ENCODE data around the gene EPS15. TPM values are rescaled to one million over a fixed set of nuclear protein-coding genes. Genes with fewer than 3 reads are reported as not detected.

Gene EPS15
- total RNA-seq, 1 donor, result 82.2 TPM

DNA sequence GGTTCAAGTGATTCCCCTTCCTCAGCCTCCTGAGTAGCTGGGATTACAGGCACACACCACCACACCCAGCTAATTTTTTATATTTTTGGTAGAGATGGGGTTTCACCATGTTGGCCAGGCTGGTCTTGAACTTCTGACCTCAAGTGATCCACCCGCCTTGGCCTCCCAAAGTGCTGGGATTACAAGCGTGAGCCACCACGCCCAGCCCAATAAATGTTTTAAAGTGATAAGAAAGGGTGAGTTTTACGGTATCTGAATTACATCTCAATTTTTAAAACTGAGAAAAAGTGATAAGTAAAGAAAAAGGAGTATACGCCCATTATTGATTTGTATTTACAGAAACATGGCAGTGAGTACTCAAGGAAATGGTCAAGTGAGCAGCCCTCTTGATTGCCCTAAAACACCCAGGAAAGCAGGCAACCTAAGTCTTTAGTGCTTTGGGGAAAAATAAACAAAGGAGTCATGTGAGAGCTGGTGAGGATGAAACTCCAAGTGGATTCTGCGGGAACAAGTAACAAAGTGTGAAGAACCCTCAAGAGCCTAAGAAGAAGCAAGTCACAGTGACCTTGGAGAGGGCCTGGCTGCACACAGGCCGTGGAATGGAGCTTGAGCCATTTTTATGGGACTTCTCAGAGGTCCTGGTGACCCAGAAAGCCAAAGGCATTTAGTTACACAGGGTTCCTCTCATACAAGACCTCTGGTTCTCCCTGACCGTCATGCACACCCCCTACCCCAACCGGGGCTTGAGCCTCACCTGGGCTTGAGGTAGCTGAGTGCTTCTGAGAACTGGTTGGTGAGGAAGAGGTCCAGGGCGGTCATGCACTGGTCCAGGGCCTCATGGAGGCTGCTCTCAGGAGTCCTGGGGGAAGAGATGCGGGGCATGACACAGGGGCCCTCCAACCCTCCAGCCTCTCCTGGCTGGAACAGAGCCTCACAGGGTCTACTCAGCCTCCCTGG lies 197.8 kb downstream of the EPS15 start:
- DNase-seq (ENCODE audit: insufficient read length, low spot score, missing footprints), result no peak
- TF ChIP-seq, protein P1, sequence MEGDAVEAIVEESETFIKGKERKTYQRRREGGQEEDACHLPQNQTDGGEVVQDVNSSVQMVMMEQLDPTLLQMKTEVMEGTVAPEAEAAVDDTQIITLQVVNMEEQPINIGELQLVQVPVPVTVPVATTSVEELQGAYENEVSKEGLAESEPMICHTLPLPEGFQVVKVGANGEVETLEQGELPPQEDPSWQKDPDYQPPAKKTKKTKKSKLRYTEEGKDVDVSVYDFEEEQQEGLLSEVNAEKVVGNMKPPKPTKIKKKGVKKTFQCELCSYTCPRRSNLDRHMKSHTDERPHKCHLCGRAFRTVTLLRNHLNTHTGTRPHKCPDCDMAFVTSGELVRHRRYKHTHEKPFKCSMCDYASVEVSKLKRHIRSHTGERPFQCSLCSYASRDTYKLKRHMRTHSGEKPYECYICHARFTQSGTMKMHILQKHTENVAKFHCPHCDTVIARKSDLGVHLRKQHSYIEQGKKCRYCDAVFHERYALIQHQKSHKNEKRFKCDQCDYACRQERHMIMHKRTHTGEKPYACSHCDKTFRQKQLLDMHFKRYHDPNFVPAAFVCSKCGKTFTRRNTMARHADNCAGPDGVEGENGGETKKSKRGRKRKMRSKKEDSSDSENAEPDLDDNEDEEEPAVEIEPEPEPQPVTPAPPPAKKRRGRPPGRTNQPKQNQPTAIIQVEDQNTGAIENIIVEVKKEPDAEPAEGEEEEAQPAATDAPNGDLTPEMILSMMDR (IDR thresholded peaks at IDR 0.05; ENCODE audit: extremely low read depth, low read depth, low read length), result no peak

DNA sequence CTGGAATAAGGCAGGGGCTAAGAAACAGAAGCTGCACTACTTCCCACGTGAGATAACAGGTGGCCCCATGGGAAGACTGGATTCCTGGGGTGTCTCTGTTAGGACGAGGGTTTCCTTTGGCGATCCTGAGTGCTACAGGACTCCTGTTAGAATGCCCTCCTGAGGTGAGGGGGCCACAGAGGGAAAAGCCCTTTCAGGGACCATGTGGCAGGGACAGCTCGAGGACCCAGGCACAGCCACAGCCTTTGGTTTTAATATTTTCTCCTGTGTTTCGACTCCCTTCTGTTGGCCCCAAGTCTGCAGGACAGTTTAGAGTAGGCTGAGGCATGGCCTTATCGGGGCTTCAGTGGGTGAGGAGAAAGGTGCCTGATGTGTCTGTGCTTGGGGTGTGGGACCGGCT lies 201.3 kb downstream of the EPS15 start:
- H3K27ac ChIP-seq (ENCODE audit: low read depth, low read length), result no peak overlapping the region
- H2AFZ ChIP-seq (ENCODE audit: low read length), result no peak overlapping the region
- peaks cover 14% of the 10 kb centered on the region for H3K4me1 ChIP-seq (ENCODE audit: insufficient read depth, low read length)
- H3K9me3 ChIP-seq (ENCODE audit: low read depth, low read length), result no peaks in the 10 kb centered on the region
- no peaks in the 10 kb centered on the region for H3K79me2 ChIP-seq (ENCODE audit: insufficient read depth, low read length)
- TF ChIP-seq, protein P1 (IDR thresholded peaks at IDR 0.05; ENCODE audit: extremely low read depth, low read depth, low read length), result no peak
- DNase-seq (ENCODE audit: insufficient read length, low spot score, missing footprints), result peak; percentile 11
- no peaks in the 10 kb centered on the region for H3K36me3 ChIP-seq (ENCODE audit: insufficient read depth, low read length)
- H4K20me1 ChIP-seq (ENCODE audit: insufficient read depth, low read length), result no peaks in the 10 kb centered on the region
- no peak overlapping the region for H3K4me2 ChIP-seq (ENCODE audit: insufficient read depth, low read length)
- H3K27me3 ChIP-seq (ENCODE audit: insufficient read depth, low read length), result no peaks in the 10 kb centered on the region
- H3K4me3 ChIP-seq (ENCODE audit: insufficient read depth, low read length), result no peak overlapping the region

More for the DNA sequence above, 197.8 kb downstream of the EPS15 start:
- Histone ChIP-seq H3K27ac (ENCODE audit: low read depth, low read length) (no peak overlapping the region), H3K4me2 (ENCODE audit: insufficient read depth, low read length) (no peak overlapping the region), H3K4me1 (ENCODE audit: insufficient read depth, low read length) (no peaks in the 10 kb centered on the region), H4K20me1 (ENCODE audit: insufficient read depth, low read length) (no peaks in the 10 kb centered on the region), H3K27me3 (ENCODE audit: insufficient read depth, low read length) (no peaks in the 10 kb centered on the region), H3K4me3 (ENCODE audit: insufficient read depth, low read length) (no peak overlapping the region), H3K79me2 (ENCODE audit: insufficient read depth, low read length) (no peaks in the 10 kb centered on the region), H3K36me3 (ENCODE audit: insufficient read depth, low read length) (no peaks in the 10 kb centered on the region), H3K9me3 (ENCODE audit: low read depth, low read length) (no peaks in the 10 kb centered on the region), H2AFZ (ENCODE audit: low read length) (no peak overlapping the region)

DNA sequence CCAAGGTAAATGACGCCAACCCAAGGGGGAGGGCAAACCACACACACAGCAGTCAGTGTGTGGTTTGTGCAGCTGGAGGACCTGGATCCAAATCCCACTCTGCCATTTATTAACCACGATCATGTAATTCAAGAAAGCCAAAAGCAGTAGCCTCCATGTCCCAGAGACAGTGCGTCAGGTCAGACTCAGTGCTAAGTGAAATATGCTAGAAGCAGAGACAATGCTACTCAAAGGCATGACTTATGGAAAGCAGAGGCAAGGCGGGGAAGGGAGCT lies 202.3 kb downstream of the EPS15 start:
- no peaks in the 10 kb centered on the region for H3K27me3 ChIP-seq (ENCODE audit: insufficient read depth, low read length)
- H3K4me3 ChIP-seq (ENCODE audit: insufficient read depth, low read length), result no peak overlapping the region
- H3K4me2 ChIP-seq (ENCODE audit: insufficient read depth, low read length), result no peak overlapping the region
- H3K9me3 ChIP-seq (ENCODE audit: low read depth, low read length), result no peaks in the 10 kb centered on the region
- no peak overlapping the region for H2AFZ ChIP-seq (ENCODE audit: low read length)
- H4K20me1 ChIP-seq (ENCODE audit: insufficient read depth, low read length), result no peaks in the 10 kb centered on the region
- H3K4me1 ChIP-seq (ENCODE audit: insufficient read depth, low read length), result peaks cover 14% of the 10 kb centered on the region
- DNase-seq (ENCODE audit: insufficient read length, low spot score, missing footprints), result no peak
- no peak overlapping the region for H3K27ac ChIP-seq (ENCODE audit: low read depth, low read length)
- TF ChIP-seq, protein P1 (IDR thresholded peaks at IDR 0.05; ENCODE audit: extremely low read depth, low read depth, low read length), result no peak
- no peaks in the 10 kb centered on the region for H3K79me2 ChIP-seq (ENCODE audit: insufficient read depth, low read length)
- H3K36me3 ChIP-seq (ENCODE audit: insufficient read depth, low read length), result no peaks in the 10 kb centered on the region

DNA sequence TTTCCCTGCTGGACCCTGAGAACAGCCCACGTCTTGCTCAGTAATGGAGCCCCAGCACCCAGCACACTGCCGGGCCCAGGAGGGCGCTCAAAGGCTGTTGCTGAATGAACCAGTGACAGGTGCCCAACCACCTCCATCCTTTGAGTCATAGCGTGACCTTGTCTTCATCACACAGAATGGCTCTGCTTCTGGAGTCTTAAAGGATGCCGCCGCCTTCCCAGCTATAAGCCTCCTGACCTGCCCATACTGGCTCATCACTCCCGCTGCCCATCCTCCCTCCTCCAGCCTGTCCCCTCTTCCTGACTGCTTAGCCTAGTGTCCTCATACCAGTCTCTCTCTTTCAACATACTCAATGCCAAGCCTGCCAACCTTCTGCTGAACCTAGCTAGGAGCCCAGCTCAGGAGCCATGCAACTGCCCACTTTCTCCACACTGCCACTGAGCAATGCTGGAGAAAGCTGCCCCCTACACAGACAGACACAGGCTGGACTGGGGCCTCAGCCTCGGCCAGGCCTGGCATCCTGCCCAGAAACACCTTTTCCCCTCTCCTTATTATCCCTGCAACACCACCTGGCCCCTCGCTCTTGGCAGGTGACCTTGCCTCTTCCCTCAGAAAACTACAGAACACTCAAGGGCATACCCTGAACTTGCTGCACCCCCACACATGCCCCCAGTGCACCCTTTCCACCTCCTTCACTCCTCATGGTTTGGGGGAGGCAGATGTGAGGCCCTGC lies 202.8 kb downstream of the EPS15 start:
- Histone ChIP-seq H3K79me2 (ENCODE audit: insufficient read depth, low read length) (no peaks in the 10 kb centered on the region), H2AFZ (ENCODE audit: low read length) (no peak overlapping the region), H3K36me3 (ENCODE audit: insufficient read depth, low read length) (no peaks in the 10 kb centered on the region), H3K4me1 (ENCODE audit: insufficient read depth, low read length) (peaks cover 14% of the 10 kb centered on the region), H3K27me3 (ENCODE audit: insufficient read depth, low read length) (no peaks in the 10 kb centered on the region), H4K20me1 (ENCODE audit: insufficient read depth, low read length) (no peaks in the 10 kb centered on the region), H3K4me2 (ENCODE audit: insufficient read depth, low read length) (no peak overlapping the region), H3K27ac (ENCODE audit: low read depth, low read length) (no peak overlapping the region), H3K4me3 (ENCODE audit: insufficient read depth, low read length) (no peak overlapping the region), H3K9me3 (ENCODE audit: low read depth, low read length) (no peaks in the 10 kb centered on the region)
- TF ChIP-seq, protein P1 (IDR thresholded peaks at IDR 0.05; ENCODE audit: extremely low read depth, low read depth, low read length), result no peak
- no peak for DNase-seq (ENCODE audit: insufficient read length, low spot score, missing footprints)
